ENCODE measurements around the gene ACTA1.

GRCh38 chr1:229452956-229453801, 19.3 kb upstream of the ACTA1 start:
- TF ChIP-seq, protein P1, sequence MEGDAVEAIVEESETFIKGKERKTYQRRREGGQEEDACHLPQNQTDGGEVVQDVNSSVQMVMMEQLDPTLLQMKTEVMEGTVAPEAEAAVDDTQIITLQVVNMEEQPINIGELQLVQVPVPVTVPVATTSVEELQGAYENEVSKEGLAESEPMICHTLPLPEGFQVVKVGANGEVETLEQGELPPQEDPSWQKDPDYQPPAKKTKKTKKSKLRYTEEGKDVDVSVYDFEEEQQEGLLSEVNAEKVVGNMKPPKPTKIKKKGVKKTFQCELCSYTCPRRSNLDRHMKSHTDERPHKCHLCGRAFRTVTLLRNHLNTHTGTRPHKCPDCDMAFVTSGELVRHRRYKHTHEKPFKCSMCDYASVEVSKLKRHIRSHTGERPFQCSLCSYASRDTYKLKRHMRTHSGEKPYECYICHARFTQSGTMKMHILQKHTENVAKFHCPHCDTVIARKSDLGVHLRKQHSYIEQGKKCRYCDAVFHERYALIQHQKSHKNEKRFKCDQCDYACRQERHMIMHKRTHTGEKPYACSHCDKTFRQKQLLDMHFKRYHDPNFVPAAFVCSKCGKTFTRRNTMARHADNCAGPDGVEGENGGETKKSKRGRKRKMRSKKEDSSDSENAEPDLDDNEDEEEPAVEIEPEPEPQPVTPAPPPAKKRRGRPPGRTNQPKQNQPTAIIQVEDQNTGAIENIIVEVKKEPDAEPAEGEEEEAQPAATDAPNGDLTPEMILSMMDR (IDR thresholded peaks at IDR 0.05; ENCODE audit: low read depth, low read length), result peak; percentile 37
- TF ChIP-seq POLR2A (IDR thresholded peaks at IDR 0.05; ENCODE audit: extremely low read depth, insufficient read length) (no peak), MYC (IDR thresholded peaks at IDR 0.05; ENCODE audit: low read depth, low read length) (no peak)
